AG04450 (cell line): ENCODE data around the gene MISP3. TPM values are rescaled to one million over a fixed set of nuclear protein-coding genes. Genes with fewer than 3 reads are reported as not detected.

Experiments
- CTCF ChIA-PET: fragments of 300-600, 350-600 bp; formaldehyde crosslinking; extraction: SDS; loops from one replicate; lab custom pipeline; 2022; ENCODE audit warnings: antibody characterized with exemption, inconsistent platforms; lab: Charles Lee
- POLR2A ChIA-PET: fragments of 350-600 bp; formaldehyde crosslinking; extraction: SDS; loops from one replicate; lab custom pipeline; 2021; ENCODE audit warnings: antibody characterized with exemption, inconsistent platforms; lab: Yijun Ruan, JAX
- DNase-seq: peaks from one replicate; pipeline ENCODE4 v3.0.0-alpha.2; 2011; ENCODE audit warnings: low read depth, low spot score
- H3K27ac ChIP-seq: one replicate; pipeline ENCODE4 v1.5.1; 2012; ENCODE audit warnings: low read depth, low read length, control low read depth
- H3K27me3 ChIP-seq: one replicate; pipeline ENCODE4 v1.6.0; 2012; ENCODE audit warnings: low read length; ENCODE audit not compliant: control insufficient read depth, insufficient read depth
- H3K4me3 ChIP-seq: 2 replicates; pipeline ENCODE4 v1.5.1; 2011; ENCODE audit warnings: mild to moderate bottlenecking, low read depth, low read length, control low read depth
- H3K9me3 ChIP-seq: 2 replicates; pipeline ENCODE4 v1.5.1; 2012; ENCODE audit warnings: low read length; ENCODE audit not compliant: control insufficient read depth, insufficient read depth
- CTCF ChIP-seq: IDR thresholded peaks from 2 replicates; pipeline ENCODE4 v1.5.1; 2011; ENCODE audit warnings: low read depth, low read length, control low read depth, inconsistent platforms
- polyA plus RNA-seq: library from polyadenylated mRNA; depleted of rRNA; stranded (reverse); fragments of >200 nt; gene quantifications from 2 replicates; pipeline ENCODE4 v1.2.3, GENCODE V29; 2011

Gene MISP3
- polyA plus RNA-seq, 1 experiment, result 0.27 TPM

- Histone ChIP-seq H3K27me3 (peaks cover 14% of the 10 kb centered on the region), H3K9me3 (peaks cover 6% of the 10 kb centered on the region), H3K4me3 (no peak overlapping the region), H3K27ac (no peak overlapping the region)
- ChIA-PET CTCF (interaction anchor here (1.3 kb wide), 1 partner anchor 16 kb away, joined by 3 read pairs; no protein-coding TSS in a partner anchor), POLR2A (interaction anchor here (0.5 kb wide), 1 partner anchor 9 kb away, joined by 3 read pairs; no protein-coding TSS in a partner anchor)
- no peak for DNase-seq
- TF ChIP-seq CTCF, result no peak
These were observed 16.4 kb upstream of the MISP3 start for GRCh38 chr19:14056069-14056666.

GRCh38 chr19:14056741-14057356 lies 15.7 kb upstream of the MISP3 start:
- Histone ChIP-seq H3K27me3 (peaks cover 14% of the 10 kb centered on the region), H3K4me3 (peak overlapping the region; percentile 47), H3K27ac (no peak overlapping the region), H3K9me3 (peaks cover 6% of the 10 kb centered on the region)
- ChIA-PET POLR2A (interaction anchor here (0.6 to 0.9 kb wide), 3 partner anchors 95 to 204 kb away, joined by 3 to 5 read pairs (median 4); no protein-coding TSS in a partner anchor), CTCF (interaction anchor here (1.0 to 1.3 kb wide), 2 partner anchors 15 to 18 kb away, joined by 3 to 5 read pairs; no protein-coding TSS in a partner anchor)
- TF ChIP-seq CTCF, result no peak
- no peak for DNase-seq

GRCh38 chr19:14058182-14059092 lies 14.1 kb upstream of the MISP3 start:
- no peak for TF ChIP-seq CTCF
- ChIA-PET CTCF (interaction anchor here (0.6 to 4.2 kb wide), 13 partner anchors 8 to 159 kb away, joined by 3 to 68 read pairs (median 5); partner anchors contain the start of genes MISP3 and RLN3), POLR2A (no interaction called here)
- peaks cover 3% of the 10 kb centered on the region for H3K9me3 ChIP-seq
- no peak for DNase-seq
- H3K4me3 ChIP-seq, result peak overlapping the region; percentile 25; the same call in 1 of the 2 replicates
- peaks cover 14% of the 10 kb centered on the region for H3K27me3 ChIP-seq
- H3K27ac ChIP-seq, result no peak overlapping the region

DNA sequence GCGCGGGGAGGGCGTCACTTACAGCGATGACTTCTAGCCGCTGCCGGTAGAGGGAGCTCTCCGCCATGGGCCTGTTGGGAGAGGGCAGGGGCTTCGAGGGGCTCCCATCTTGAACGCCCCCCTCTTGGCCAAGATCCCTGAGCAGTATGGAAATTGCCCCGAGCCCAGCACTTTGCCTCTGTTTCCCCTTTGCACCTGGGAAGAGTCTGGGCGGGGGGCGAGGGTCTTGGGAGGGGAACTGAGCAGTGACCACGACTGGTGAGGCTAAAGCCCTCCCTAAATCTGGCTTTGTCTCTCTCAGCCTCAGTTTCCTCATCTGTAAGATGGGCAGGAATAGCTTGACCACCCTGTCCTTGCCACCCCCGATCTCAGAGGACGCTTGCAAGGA lies 13.5 kb upstream of the MISP3 start:
- POLR2A ChIA-PET, result no interaction called here
- no peak for DNase-seq

More for the DNA sequence above, 13.5 kb upstream of the MISP3 start:
- peaks cover 14% of the 10 kb centered on the region for H3K27me3 ChIP-seq
- peak; percentile 68 for TF ChIP-seq CTCF
- H3K4me3 ChIP-seq, result no peak overlapping the region
- CTCF ChIA-PET, result interaction anchor here (0.6 to 4.2 kb wide), 15 partner anchors 9 to 178 kb away, joined by 3 to 68 read pairs (median 4); partner anchors contain the start of genes ASF1B, MISP3 and RLN3
- H3K9me3 ChIP-seq, result no peaks in the 10 kb centered on the region
- H3K27ac ChIP-seq, result no peak overlapping the region
